Colon (tissue), 2 donors: ENCODE results near the gene PPM1H.
"Not testable (repeated sequence)": the region's sequence is repeated elsewhere in the genome, so short reads cannot be mapped to it uniquely, and the experiment has no call there.

Experiments
- FAIRE-seq: peaks from 2 replicates; lab custom pipeline; 2012; peaks lifted over from hg19 to GRCh38; lab: Jason Lieb, UNC
- donor health status: control.
- donor health status: control.

PPM1H gene, protein sequence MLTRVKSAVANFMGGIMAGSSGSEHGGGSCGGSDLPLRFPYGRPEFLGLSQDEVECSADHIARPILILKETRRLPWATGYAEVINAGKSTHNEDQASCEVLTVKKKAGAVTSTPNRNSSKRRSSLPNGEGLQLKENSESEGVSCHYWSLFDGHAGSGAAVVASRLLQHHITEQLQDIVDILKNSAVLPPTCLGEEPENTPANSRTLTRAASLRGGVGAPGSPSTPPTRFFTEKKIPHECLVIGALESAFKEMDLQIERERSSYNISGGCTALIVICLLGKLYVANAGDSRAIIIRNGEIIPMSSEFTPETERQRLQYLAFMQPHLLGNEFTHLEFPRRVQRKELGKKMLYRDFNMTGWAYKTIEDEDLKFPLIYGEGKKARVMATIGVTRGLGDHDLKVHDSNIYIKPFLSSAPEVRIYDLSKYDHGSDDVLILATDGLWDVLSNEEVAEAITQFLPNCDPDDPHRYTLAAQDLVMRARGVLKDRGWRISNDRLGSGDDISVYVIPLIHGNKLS

DNA sequence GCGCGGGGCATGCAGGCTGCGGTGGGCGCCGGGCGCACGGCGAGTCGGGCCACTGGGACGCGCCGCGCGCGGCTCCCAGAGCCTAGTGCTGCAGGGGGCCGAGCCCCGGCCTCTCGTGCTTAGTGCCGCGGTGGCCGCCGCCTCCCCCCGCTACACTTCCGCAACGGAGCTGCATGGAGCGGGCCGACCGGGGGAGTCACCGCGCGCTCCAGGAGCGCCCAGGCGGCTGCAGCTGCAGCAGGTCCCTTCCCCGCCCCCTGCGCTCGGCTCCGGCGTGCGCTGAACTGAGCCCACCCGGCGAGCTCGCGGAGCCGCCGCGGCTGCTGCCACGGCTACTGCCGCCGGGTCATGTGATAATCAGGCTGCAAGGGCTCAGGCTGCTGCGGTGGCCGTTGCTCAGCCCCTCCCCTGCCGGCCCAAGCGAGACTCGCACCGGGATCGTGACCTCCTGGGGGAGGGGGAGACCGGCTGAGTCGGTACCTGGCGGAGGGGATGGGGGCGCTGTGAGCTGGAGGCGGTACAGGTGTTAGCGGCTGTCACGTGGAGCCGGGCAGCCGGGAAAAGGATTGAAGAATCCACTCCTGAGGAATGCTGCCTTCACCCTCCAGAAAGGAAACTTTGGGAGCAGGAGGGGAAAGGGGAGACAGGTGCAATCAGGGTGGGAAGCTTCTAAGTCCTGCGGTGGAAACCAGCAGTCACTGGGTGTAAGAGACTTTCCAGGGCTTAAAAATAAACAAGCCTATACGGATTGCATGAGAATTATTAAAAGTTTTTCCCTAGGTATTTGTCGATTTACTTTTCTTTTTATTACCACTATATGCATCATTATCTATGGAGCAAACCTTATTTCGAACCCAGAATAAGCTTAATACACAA, at the start of gene PPM1H:
PPM1H (minus strand) TSS at position 352 of the 876 bp plus-strand sequence. CDS start 414 bp downstream, outside the sequence.
- no peak for FAIRE-seq

DNA sequence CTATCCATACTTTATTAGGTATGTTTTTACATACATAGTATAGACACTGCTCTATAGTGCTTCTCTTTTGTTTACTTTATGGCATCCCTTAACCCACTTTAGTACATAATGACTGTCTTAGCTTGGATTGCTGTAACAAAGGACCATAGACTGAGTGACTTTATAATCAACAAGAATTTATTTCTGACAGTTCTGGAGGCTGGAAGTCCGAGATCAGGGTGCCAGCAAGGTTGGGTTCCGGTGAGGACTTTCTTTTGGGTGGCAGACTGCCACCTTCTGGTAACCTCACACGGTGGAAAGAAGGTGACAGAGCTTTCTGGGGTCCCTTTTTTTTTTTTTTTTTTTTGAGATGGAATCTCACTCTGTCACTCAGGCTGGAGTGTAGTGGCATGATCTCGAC, 48.6 kb upstream of the PPM1H start:
- FAIRE-seq = no peak

DNA sequence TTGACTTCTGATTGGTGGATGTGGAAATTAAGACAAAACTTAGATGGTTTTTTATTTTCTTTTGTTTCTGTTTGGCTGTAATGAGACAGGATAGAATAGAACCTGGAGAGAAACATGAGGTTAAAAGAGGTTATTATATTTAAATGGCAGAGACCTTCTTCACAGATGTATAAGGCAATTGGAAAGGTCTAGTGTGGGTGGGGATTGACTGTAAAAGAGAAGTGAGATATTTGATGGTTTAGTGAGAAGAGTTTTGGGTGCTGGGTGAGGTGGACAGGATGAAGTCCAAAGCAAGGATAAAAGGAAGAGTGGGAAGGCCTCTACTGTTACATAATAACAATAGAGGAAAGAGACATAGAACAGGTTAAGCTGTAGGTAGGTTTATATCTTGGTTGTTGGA, 43.8 kb upstream of the PPM1H start:
- FAIRE-seq = no peak

DNA sequence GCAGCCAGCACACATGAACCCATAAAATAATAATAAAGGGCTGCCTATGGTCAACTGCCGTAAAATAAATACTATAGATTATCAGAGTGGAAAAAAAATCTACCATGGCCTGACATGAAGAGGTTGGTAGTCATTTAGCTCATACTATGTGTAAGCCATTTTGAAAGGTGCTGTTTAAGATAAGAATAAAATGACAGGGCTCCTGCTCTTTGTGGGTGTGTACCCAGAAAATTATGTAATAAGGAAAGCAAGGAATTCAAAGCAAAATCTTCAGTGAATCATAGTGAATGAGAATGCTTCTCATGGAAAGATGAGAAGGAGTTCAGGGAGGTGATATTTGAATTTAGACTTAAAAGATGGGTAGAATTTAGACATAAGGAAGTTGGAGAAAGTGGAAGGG, 42.9 kb upstream of the PPM1H start:
- FAIRE-seq = no peak

DNA sequence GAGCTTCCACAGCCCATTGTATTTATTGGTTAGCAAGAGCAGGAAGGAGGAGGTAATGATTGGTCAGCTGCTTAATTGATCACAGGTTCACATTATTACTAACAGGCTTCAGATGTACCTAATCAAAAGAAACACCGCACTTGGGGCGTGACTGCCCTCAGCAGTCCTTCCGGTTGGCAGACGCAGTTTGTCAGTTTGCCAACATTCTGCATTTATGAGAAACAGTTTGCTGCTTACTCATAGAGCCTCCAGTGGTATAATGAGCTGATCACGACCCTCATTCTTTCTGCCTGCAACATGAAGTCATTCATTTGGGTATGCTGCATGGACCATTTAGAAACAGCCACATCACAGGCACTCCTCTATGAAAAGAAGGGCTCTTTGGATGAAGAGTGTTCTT, 42.5 kb upstream of the PPM1H start:
- no peak for FAIRE-seq

DNA sequence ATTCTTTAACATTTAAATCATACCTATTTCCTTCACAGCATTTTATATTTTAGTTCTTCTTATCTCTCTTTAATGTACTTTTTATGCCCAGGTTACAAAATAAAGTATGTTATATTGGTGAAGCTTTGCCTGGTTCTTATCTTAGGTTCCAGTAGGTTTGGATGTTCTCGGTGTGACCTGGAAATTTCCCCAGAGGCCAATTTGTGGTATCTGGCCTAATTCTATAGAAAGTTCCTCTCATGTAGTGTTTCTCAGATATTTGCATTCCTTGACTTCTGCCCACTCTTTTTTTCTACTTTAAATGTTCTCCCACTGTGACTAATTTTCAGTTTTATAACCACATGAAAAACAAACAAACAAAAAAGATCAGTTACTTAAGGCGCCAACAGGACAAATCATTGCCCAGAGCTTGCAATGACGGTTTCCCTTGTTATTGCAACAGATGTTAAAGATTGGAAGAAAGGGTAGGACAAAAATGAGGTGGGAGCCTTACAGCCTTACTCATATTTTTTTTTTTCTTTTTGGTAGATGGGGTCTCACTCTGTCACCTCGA, 41.2 kb upstream of the PPM1H start:
- no peak for FAIRE-seq

DNA sequence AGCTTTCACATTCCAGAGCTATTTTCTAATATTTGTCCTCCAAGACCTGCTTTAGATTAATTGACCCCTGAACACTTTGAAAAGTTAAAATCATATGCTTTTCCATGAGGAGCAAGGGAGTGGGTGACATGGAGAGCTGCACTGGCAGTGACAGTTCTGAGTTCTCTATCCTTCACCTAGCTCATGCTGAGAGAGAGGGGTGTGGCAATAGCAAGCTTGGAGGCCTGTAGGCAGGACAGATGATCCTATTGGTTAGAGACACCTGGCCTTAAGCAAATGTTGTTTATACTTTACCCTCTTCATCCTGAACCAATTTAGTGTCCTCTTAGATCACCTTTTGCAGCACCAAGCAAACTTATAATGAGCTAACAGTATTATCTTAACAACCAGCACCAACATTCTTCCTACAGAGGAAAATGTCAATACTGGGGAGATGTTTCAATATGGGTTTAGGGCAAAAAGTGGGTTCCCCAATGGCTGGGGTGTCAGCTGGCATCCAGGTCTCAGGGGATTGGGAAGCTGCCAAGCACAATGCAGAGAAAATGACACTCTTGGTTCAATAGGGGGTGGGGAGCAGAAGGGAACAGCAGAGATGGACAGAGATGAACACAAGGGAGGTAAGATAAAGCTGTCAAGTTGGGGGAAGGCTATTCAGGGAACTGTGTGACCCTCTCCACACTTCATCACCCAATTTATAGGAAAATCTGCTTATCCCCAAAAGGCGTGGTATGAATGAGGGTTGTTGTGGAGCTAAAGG, 37.0 kb upstream of the PPM1H start:
- FAIRE-seq = no peak

DNA sequence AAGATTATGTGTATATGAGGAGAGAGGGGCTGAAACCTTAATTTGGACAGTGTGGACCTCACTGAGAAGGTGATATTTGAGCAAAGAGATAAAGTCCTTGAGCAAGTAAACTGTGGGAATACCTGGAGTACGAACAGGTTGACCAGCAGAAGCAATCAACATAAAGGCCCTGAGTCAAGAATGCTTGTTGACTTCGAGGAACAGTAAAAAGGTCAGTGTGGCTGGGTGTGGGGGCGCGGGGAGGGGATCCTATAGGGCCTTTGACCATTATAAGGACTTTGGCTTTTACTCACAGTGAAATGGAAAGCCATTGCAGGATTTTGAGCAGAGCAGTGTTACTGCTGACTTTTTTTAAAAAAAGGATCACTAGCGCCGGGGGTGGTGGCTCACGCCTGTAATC, 34.7 kb upstream of the PPM1H start:
- no peak for FAIRE-seq

DNA sequence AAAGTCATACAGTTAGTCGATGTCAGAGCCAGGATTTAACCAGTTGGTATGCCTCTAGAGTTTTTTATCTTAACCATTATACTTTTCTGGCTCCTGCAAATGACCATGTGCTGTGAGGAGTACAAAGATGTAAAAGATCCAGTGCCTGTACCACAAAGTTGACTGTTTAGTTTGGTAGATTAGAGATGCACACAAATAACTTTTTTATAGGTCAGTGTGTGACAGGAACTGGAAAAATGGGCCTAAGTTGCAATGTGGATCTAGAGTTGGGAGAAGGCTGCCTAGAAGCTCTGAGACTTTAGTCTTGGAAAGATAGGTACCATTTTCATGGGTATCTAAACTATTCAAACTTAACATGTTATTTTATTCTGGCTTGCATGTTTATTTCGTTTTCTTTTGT, 32.8 kb upstream of the PPM1H start:
- FAIRE-seq = no peak

DNA sequence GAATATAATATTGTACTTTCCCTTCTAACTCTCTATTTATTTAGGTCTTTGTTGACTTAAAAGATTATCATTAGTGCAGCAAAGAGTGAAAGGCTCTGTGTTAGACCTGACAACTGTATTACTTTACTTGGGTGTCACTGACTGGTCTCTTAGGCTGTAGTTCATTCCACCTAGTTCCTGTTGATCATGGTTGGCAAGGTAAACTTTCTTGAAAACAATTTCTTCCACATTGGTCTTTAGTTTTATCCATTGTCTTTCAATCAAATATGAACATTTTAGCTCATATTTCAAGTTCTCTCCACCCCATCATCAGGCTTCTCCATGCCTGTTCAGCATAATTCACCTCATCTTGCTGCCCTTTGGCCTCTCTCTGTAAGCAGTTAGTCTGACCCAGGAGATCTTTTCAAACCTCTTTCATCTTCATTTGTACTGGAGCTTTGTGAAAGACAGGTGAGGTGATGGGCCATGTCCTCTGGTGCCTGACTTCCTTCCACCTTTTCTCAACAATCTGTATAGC, 32.1 kb upstream of the PPM1H start:
- FAIRE-seq = no peak

DNA sequence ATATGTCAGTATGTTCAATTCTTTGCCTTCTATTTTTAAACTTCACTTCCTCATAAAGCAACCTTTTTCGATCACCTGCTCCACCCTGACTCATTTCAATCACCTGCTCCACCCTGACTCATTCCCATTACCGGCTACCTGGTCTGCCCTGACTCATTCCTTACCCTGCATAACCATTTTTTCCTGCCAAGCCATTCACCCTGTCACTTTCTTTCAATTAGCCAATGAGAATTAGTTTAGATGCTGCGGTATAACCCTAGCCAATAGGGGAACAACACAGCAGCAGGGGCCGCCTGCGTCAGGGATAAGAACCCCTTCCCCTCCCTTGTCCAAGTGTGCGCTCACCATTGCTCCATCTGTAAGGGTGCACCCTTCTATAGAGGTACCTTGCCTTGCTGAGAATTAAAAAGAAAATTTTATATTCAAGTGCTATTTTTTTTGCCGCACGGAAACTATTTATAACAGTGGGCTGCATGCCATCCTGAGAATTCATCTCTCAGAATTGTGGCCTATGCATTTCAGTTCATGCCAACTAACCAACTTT, 31.6 kb upstream of the PPM1H start:
- not testable (repeated sequence) for FAIRE-seq

DNA sequence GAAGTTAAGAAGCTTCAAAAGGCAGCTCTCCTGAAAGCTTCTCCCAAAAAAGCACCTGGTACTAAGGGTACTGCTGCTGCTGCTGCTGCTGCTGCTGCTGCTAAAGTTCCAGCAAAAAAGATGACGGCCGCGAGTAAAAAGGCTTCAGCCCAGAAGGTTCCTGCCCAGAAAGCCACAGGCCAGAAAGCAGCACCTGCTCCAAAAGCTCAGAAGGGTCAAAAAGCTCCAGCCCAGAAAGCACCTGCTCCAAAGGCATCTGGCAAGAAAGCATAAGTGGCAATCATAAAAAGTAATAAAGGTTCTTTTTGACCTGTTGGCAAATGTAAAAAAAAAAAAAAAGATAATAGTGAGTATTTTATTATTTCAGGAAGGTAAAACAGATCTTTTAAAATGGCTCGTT, 30.8 kb upstream of the PPM1H start:
- FAIRE-seq = not testable (repeated sequence)

DNA sequence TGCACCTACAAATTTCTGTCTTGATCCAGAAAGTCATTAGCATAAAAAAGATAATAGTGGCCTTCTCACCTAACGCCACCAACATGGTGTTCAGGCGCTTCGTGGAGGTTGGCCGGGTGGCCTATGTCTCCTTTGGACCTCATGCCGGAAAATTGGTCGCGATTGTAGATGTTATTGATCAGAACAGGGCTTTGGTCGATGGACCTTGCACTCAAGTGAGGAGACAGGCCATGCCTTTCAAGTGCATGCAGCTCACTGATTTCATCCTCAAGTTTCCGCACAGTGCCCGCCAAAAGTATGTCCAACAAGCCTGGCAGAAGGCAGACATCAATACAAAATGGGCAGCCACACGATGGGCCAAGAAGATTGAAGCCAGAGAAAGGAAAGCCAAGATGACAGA, 30.3 kb upstream of the PPM1H start:
- not testable (repeated sequence) for FAIRE-seq

DNA sequence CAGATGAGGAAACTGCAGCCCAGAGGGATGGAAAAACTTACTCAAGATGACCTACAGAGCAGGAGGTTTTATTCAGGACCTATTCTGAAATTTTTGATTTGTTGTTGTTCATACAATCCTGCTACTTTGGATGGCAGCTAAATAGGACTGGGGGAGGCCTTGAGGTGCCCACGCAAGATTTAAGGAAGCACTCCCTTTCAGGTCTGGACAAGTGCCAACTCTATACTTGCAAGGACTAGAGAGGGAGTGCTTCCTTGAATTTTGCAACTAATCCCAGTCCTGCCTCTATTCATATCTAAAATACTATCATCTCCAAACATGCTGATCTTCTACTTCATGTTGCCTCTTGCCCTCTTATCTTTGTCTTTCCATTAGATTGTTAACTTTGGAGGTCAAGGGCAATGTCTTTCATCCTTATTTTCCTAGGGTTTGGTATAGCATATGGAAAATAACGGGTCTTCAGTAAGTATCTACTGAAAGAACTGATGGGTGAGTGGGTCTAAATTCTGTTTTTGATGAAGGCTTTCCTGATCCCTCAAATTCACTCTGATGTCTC, 28.6 kb upstream of the PPM1H start:
- FAIRE-seq = no peak

DNA sequence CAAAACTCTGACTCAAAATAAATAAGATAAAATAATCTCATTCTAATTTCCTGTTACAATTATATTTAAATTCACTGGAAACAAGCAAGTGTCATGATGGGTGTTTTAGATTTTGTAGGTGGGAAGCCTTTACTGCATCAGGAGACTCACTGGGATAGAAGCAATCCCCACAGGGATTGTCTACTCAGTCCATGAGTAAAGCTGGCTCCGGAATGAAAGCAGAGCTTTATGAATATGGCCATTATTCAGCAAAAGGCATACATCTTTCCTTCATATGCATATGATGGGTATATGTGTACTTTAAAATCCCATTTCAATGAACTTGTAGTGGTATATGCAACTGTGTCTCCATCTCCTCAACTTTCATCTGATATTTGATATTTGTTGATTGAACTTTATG, 25.4 kb upstream of the PPM1H start:
- no peak for FAIRE-seq

DNA sequence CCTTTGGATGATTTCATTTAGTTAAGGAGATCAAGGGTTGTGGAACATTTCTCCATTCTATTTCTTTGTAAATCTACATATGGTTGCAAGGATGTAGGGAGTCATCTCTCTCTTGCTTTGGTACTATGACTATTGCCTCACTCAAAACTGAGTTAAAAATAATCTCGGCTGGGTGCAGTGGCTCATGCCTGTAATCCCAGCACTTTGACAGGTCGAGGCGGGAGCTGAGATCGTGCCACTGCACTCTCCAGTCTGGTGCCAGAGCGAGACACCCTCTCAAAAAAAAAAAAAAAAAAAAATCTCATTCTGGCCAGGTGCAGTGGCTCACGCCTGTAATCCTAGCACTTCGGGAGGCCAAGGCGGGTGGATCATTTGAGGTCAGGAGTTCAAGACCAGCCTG, 24.8 kb upstream of the PPM1H start:
- FAIRE-seq = no peak

DNA sequence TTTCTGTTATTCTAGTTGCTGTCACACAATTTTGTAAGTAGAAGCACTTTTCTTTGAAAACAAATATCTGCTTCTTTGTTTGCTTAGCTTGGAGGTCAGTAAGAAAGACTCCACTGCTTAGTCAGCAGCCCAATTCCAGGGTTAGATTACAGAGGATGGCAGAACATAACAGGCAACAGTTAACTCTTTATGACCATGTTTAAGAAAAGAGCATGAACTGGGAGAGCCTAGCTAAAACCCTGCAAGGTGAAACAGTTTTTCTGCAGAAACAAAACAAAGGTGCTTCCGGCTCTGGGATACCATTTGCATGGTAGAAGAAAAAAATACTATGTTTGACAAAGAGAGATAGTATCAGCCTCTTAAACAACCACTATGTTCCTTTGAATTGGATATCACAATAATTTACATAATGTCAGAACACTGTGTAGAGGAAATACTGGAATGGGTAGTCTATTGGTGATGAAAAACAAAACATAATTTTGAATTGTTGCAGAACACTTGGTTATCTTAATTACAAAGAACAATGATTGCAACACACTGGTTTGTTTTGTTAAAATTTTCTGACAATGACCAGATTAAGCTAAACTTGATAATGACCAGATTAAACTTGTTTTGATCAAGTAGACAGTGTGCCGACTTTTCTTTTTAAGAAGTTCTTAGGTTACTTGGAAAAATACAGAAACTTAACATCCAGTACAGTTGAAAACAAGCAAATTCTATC, 22.4 kb upstream of the PPM1H start:
- no peak for FAIRE-seq

DNA sequence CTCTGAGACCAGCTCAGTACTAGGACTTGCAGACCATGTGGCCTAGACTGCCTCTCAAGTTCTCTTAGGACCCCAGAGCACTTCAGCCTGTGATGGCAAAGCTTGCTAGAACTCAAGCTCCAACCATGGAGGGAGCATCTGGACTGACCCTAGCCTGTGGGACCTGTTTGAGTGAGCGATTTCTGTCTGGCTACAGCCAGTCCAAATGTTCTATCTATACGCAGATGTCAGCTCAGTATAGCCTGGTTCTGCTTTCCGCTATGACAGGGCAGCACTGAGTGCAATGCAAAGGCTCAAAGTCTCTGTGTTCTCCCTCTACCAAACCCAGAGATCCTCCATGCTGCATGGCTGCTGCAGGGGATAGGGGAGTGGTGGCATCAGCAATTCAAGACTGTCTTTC, 20.7 kb upstream of the PPM1H start:
- no peak for FAIRE-seq

DNA sequence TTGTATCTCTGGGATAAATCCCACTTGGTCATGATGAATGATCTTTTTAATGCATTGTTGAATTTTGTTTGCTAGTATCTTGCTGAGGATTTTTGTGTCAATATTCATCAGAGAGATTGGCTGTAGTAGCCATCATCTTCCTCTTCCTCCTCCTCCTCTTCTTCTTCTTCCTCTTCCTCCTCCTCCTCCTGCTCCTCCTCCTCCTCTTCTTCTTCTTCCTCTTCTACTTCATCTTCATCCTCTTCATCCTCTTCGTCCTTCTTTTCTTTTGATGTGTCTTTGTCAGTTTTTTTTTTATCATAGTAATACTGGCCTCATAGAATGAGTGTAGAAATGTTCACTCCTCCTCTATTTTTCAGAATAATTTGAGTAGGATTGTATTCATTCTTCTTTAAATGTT, 15.4 kb upstream of the PPM1H start:
- FAIRE-seq = no peak

DNA sequence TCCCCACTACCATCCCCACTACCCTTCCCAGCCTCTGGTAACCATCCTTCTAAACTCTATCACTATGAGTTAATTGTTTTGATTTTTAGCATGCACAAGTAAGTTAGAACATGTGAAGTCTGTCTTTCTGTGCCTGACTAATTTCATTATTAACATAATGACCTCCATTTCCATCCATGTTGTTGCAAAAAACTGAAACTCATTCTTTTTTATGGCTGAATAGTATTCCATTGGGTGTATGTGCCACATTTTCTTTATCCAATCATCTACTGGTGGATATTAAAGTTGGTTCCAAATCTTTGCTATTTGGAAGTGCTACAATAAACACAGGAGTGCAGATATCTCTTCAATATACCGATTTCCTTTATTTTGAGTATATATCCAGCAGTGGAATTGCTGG, 13.2 kb upstream of the PPM1H start:
- no peak for FAIRE-seq

DNA sequence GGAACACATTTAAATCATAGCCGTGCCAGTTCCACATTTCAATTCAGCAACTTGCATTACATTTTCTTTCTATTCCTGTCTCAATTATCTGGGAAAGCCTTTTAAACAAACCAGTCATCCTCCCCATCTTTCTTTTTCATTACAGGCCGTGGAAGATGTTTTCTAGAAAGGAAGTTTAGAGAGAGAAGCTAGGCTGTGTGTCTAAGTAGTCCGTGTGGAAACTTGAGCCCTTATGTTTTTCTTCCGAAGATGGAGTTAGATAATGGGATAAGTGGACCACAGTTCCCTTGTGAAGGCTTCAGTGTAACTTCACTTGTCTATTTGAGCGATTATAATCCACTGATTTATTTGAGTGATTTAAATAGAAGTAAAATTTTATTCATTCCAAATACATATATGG, 12.4 kb upstream of the PPM1H start:
- FAIRE-seq = no peak
